Spleen (tissue), 11 donors: Measurements from ENCODE around the gene CDIP1. TPM values are rescaled to one million over a fixed set of nuclear protein-coding genes. Genes with fewer than 3 reads are reported as not detected.
A peak's percentile ranks its signal among the peaks of the same experiment; 100 is the strongest.

Experiments
- DNase-seq: peaks from one replicate; pipeline ENCODE4 v3.0.0-alpha.2; 2020
- H3K27ac ChIP-seq, 8 donors: fragments of 200-600 bp; sonication (generic) in 7 of 8; 1 replicate in 4 of 8; 2 replicates in 4 of 8; pipeline versions ENCODE4 v1.5.0 to v1.8.0; 2016 to 2021; ENCODE audit warnings: inconsistent platforms in 4 of 8, mild to moderate bottlenecking in 4 of 8, moderate library complexity in 1 of 8
- H3K27me3 ChIP-seq, 7 donors: fragments of 200-600 bp; sonication (generic) in 6 of 7; replicated peaks in 1 of 7; 1 replicate in 4 of 7; 2 replicates in 3 of 7; pipeline versions ENCODE4 v1.5.0 to v1.8.0; 2016 to 2021; ENCODE audit warnings: inconsistent platforms in 3 of 7, mild to moderate bottlenecking in 1 of 7
- H3K36me3 ChIP-seq, 6 donors: fragments of 200-600 bp; sonication (generic) in 5 of 6; 1 replicate in 4 of 6; 2 replicates in 2 of 6; pipeline versions ENCODE4 v1.5.0 to v1.8.0; 2016 to 2021; ENCODE audit warnings: inconsistent platforms in 2 of 6
- H3K4me1 ChIP-seq, 6 donors: fragments of 200-600 bp; sonication (generic) in 5 of 6; 1 replicate in 3 of 6; 2 replicates in 3 of 6; pipeline versions ENCODE4 v1.5.0 to v1.8.0; 2016 to 2021; ENCODE audit warnings: inconsistent platforms in 3 of 6
- H3K4me3 ChIP-seq, 8 donors: fragments of 200-600 bp; sonication (generic) in 7 of 8; 1 replicate in 4 of 8; 2 replicates in 4 of 8; pipeline versions ENCODE4 v1.5.0 to v1.8.0; 2016 to 2021; ENCODE audit warnings: inconsistent platforms in 4 of 8, mild to moderate bottlenecking in 4 of 8, moderate library complexity in 2 of 8
- H3K9me3 ChIP-seq, 8 donors: fragments of 200-600 bp; sonication (generic) in 7 of 8; 1 replicate in 4 of 8; 2 replicates in 4 of 8; pipeline versions ENCODE4 v1.5.0 to v1.8.0; 2016 to 2021; ENCODE audit warnings: inconsistent platforms in 4 of 8
- POLR2A ChIP-seq, 3 donors: fragments of 450-650 bp; IDR thresholded peaks; one replicate each; pipeline ENCODE4 v1.5.1; 2017; ENCODE audit warnings: antibody characterized with exemption in 3 of 3, mild to moderate bottlenecking in 1 of 3
- POLR2AphosphoS5 ChIP-seq, 3 donors: sonication (generic); formaldehyde crosslinking; IDR thresholded peaks; one replicate each; pipeline ENCODE4 v1.5.1; 2017; ENCODE audit warnings: antibody characterized with exemption in 3 of 3
- WGBS, 5 donors: extraction: QIAGEN DNeasy Blood & Tissue Kit in 3 of 5; methylation state at CpG; one replicate each; pipeline versions ENCODE4 v1.1.5 to v1.1.7; 2013 to 2018; 5-methylcytosine and 5-hydroxymethylcytosine counted together
- intact Hi-C: fragments of 100-400 bp; cut with DNase I; formaldehyde crosslinking; loops from one replicate; pipeline ENCODE4 v1.15.0; 2023; ENCODE audit warnings: low total_unique reads
- polyA plus RNA-seq, 3 donors: library from polyadenylated mRNA; stranded (reverse); fragments of 200-250 nt; gene quantifications; one replicate each; pipeline ENCODE4 v1.2.1, GENCODE V29; 2013
- total RNA-seq, 7 donors: library from RNA; depleted of rRNA in 3 of 7; stranded (reverse); fragments of >200 nt in 3 of 7; fragmentation: NEBNext Ultra II Directional in 4 of 7; extraction: Animal tissue kit (Norgen Biotek cat#: 25700) in 4 of 7; gene quantifications; one replicate each; pipeline versions ENCODE4 v1.1.0 to v1.2.1, GENCODE V29; 2016 to 2021
- TF ChIP-seq, protein P1 (sequence below), 11 experiments: fragments of 200-600 bp in 7 of 11; fragments of 450-650 bp in 4 of 11; sonication (generic) in 4 of 11; IDR thresholded peaks in 8 of 11; conservative IDR thresholded peaks in 3 of 11; 1 replicate in 7 of 11; 2 replicates in 4 of 11; pipeline versions ENCODE4 v1.4.0 to v1.8.0; 2016 to 2021; ENCODE audit warnings: antibody characterized with exemption in 11 of 11, inconsistent platforms in 4 of 11, mild to moderate bottlenecking in 1 of 11
- donor health status: healthy with polysubstance abuse.
- donor health status: DM: no; HTN: no; CAD: no; lungs with moderate emphysema.
- donor health status: DM: no; HTN: no; CAD: no.
- donor health status: Bipolar disorder and iron deficiency.
- donor health status: healthy.
- donor health status: DM: no; HTN: no; CAD: no.
- donor health status: DM: yes; HTN: yes; CAD: no.

The CDIP1 gene
- total and polyA plus RNA-seq, 10 donors, result 9.6 to 26.9 (median 19.2) TPM

DNA sequence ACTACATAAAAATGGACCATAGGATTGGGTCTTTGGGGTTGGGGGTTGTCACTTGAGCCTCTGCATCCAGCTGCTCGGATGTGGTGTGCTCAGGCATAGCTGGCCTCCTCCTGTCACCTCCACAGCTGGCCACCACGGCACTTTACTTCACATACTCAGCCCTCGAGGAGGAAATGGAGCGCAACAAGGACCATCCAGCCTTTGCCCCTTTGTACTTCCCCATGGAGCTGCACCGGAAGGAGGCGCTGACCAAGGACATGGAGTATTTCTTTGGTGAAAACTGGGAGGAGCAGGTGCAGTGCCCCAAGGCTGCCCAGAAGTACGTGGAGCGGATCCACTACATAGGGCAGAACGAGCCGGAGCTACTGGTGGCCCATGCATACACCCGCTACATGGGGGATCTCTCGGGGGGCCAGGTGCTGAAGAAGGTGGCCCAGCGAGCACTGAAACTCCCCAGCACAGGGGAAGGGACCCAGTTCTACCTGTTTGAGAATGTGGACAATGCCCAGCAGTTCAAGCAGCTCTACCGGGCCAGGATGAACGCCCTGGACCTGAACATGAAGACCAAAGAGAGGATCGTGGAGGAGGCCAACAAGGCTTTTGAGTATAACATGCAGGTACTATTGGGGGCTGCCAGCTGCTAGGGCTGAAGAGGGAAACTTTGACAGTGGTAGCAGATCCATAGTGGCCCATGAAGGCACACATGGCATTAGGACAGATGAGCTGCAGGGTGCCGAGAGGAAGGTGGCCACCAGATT lies 30.8 kb downstream of the CDIP1 start:
- peaks cover 20 to 69% (median 43%) of the 10 kb centered on the region in 6 donors for H3K4me1 ChIP-seq
- no peak for TF ChIP-seq POLR2AphosphoS5 (IDR thresholded peaks at IDR 0.05)
- no peak for TF ChIP-seq POLR2A (IDR thresholded peaks at IDR 0.05)
- TF ChIP-seq, protein P1, sequence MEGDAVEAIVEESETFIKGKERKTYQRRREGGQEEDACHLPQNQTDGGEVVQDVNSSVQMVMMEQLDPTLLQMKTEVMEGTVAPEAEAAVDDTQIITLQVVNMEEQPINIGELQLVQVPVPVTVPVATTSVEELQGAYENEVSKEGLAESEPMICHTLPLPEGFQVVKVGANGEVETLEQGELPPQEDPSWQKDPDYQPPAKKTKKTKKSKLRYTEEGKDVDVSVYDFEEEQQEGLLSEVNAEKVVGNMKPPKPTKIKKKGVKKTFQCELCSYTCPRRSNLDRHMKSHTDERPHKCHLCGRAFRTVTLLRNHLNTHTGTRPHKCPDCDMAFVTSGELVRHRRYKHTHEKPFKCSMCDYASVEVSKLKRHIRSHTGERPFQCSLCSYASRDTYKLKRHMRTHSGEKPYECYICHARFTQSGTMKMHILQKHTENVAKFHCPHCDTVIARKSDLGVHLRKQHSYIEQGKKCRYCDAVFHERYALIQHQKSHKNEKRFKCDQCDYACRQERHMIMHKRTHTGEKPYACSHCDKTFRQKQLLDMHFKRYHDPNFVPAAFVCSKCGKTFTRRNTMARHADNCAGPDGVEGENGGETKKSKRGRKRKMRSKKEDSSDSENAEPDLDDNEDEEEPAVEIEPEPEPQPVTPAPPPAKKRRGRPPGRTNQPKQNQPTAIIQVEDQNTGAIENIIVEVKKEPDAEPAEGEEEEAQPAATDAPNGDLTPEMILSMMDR (IDR thresholded peaks at IDR 0.05 in 8 of 11, conservative IDR thresholded peaks at IDR 0.05 in 3 of 11), result no peak
- DNase-seq, result no peak
- 86 to 93% (median 89%) methylated on average over 17 of the region's 17 CpGs for WGBS, 5 donors
- H3K36me3 ChIP-seq, result peaks cover 4 to 80% (median 58%) of the 10 kb centered on the region in 6 donors
- no peaks in the 10 kb centered on the region for H3K27me3 ChIP-seq
- peak overlapping the region in 1 of 8 donors; percentile 93 for H3K27ac ChIP-seq
- no peak overlapping the region for H3K4me3 ChIP-seq
- no peaks in the 10 kb centered on the region for H3K9me3 ChIP-seq
- intact Hi-C loops, result no loop called here

DNA sequence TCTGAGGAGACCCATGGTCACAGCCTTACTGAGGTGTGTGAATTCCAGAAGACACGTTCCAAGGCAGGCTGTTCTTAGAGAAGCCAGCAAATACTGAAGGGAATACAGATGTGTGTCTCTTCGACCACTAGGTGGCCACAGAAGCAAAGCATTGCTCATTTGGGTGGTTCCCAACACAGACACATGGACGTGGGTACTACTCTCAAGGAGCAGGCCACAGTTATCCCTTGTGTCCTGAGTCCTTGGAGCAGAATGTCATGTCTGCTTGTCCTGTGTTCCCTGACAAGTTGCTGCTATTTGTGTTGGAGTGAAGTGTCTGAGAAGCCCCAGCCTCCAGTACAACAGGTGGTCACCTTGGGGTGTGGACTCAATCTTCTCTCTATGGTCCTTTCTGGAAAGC lies 32.1 kb downstream of the CDIP1 start:
- no peaks in the 10 kb centered on the region for H3K27me3 ChIP-seq
- H3K4me3 ChIP-seq, result peak overlapping the region in 1 of 8 donors; percentile 56
- WGBS, 5 donors, result 2 to 7% (median 4%) methylated on average over 3 of the region's 3 CpGs
- peaks cover 20 to 70% (median 47%) of the 10 kb centered on the region in 6 donors for H3K4me1 ChIP-seq
- peaks cover 4 to 69% (median 45%) of the 10 kb centered on the region in 6 donors for H3K36me3 ChIP-seq
- DNase-seq, result no peak
- H3K9me3 ChIP-seq, result no peaks in the 10 kb centered on the region
- H3K27ac ChIP-seq, result peak overlapping the region in 7 of 8 donors; percentile 75 to 93 (median 91)
- TF ChIP-seq POLR2A (IDR thresholded peaks at IDR 0.05) (no peak), POLR2AphosphoS5 (IDR thresholded peaks at IDR 0.05) (peak in 1 of 3 donors; percentile 62)
- TF ChIP-seq, protein P1 (IDR thresholded peaks at IDR 0.05 in 8 of 11, conservative IDR thresholded peaks at IDR 0.05 in 3 of 11), result peak; percentile 64 to 90 (median 84)
- intact Hi-C loops, result no loop called here

DNA sequence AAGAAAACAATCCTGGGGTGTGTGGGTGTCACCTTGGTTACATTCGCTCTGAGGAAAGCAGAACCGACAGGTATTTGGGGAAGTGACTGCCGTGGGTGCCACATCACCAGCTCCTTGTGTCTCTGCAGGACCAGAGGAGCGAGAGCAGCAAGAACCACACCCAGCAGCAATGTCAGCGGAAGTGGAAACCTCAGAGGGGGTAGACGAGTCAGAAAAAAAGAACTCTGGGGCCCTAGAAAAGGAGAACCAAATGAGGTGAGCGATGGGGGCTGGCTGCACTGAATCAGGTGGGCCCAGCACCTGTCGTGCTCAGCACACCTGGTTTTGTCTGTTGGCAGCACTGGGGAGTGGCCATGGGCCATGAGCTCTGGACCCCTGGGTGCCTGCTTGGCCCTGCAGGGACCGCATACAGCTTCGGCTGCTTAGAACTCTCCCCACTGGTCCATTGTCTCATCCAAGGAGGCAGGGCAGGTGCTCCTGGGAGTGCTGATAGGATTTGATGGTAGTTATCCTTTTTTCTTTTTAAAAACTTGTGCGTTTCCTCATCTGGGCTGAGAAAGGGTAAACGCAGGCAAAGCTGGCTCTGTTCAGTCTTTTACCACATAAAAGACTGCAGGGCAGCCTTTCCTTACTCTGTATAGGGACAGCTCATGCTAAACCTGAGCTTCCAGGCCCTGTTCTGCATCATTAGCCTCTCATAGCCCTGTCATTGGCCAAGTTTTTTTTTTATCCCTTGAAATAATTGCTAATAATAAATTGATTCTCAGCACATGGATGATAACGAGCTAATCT lies 33.0 kb downstream of the CDIP1 start:
- Histone ChIP-seq H3K36me3 (peaks cover 4 to 60% (median 39%) of the 10 kb centered on the region in 6 donors), H3K27me3 (no peaks in the 10 kb centered on the region), H3K4me1 (peaks cover 20 to 70% (median 44%) of the 10 kb centered on the region in 6 donors), H3K27ac (peak overlapping the region; percentile 72 to 93 (median 89)), H3K4me3 (peak overlapping the region in 1 of 8 donors; percentile 56), H3K9me3 (no peaks in the 10 kb centered on the region)
- 35 to 45% (median 40%) methylated on average over 13 of the region's 13 CpGs for whole genome bisulfite sequencing, 5 donors
- intact Hi-C loops, result no loop called here
- peak; percentile 94 for DNase-seq
- no peak for TF ChIP-seq POLR2A (IDR thresholded peaks at IDR 0.05)
- TF ChIP-seq POLR2AphosphoS5 (IDR thresholded peaks at IDR 0.05), result peak; percentile 74 to 86 (median 74)
- TF ChIP-seq, protein P1 (IDR thresholded peaks at IDR 0.05 in 8 of 11, conservative IDR thresholded peaks at IDR 0.05 in 3 of 11), result peak in 1 of 11 experiments; percentile 8
